Stimulated activated naive CD8-positive, alpha-beta T cell treated with anti-CD3 and anti-CD28 coated beads, Interleukin-15, Interleukin-2, amounts not matched to agents 100 U/mL and 50 U/mL, for 24 hours (primary cell): ENCODE data around the gene MSANTD3.
"Not testable (repeated sequence)": the region's sequence is repeated elsewhere in the genome, so short reads cannot be mapped to it uniquely, and the experiment has no call there.

ENCODE experiments used
- ATAC-seq: fragments of 150-1000 bp; cut with Tn5 transposase; one replicate; pipeline ENCODE4 v1.10.0; 2021
- DNase-seq: peaks from one replicate; pipeline ENCODE4 v3.0.0; 2021

Gene MSANTD3

GRCh38 chr9:100428871-100429654 is 2.1 kb downstream of the MSANTD3 start:
- DNase-seq (no peak), ATAC-seq (no peak)

- no peak for DNase-seq
- ATAC-seq: no peak
Observed at GRCh38 chr9:100430286-100430940, 3.5 kb downstream of the MSANTD3 start.

GRCh38 chr9:100431886-100432285 is 4.9 kb downstream of the MSANTD3 start:
- DNase-seq (no peak), ATAC-seq (no peak)

DNA sequence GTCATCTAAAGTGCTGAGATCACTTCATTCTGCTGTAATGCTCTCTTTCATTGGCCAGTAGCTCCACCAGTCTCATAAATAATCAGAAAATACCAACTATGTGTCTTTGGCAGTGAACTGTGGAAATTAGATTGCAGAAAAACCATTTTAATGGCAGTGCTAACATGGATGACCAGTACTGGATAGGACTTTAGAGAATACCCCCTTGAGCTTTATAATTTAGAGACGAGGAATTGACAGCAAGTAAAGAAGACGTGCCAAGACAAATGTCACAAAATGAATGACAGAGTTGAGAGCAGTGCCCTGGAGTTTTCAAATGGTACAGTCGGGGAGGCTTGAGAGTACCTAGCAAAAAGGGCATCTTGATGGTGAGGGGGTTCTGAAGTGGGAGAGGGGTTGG is 5.8 kb downstream of the MSANTD3 start:
- DNase-seq (no peak), ATAC-seq (no peak)

- no peak for DNase-seq
- ATAC-seq: no peak
Observed at GRCh38 chr9:100436571-100436970, 9.6 kb downstream of the MSANTD3 start.

GRCh38 chr9:100437860-100438805 is 11.2 kb downstream of the MSANTD3 start:
- DNase-seq (peak; percentile 74), ATAC-seq (peak; percentile 46)

- ATAC-seq: no peak
- DNase-seq: no peak
Observed at GRCh38 chr9:100440071-100440470, 13.1 kb downstream of the MSANTD3 start.

DNA sequence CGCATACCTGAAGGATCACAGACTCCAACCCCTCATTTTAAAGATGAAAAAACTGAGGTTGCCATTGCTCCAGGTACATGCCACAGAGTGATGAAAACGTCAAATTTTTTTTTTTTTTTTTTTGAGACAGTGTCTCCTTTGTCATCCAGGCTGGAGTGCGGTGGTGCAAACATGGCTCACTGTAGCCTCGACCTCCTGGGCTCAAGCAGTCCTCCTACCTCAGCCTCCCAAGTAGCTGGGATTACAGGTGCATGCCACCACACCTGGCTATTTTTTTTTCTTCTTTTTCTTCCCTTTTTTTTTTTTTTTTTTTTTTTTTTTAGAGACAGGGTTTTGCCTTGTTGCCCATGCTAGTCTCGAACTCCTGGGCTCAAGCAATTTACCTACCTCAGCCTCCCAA is 13.5 kb downstream of the MSANTD3 start:
- DNase-seq, ATAC-seq: not testable (repeated sequence)

GRCh38 chr9:100441911-100442361 is 15.0 kb downstream of the MSANTD3 start:
- ATAC-seq: no peak
- DNase-seq: no peak

- ATAC-seq (no peak), DNase-seq (no peak)
Observed at GRCh38 chr9:100443781-100444768, 17.1 kb downstream of the MSANTD3 start.

DNA sequence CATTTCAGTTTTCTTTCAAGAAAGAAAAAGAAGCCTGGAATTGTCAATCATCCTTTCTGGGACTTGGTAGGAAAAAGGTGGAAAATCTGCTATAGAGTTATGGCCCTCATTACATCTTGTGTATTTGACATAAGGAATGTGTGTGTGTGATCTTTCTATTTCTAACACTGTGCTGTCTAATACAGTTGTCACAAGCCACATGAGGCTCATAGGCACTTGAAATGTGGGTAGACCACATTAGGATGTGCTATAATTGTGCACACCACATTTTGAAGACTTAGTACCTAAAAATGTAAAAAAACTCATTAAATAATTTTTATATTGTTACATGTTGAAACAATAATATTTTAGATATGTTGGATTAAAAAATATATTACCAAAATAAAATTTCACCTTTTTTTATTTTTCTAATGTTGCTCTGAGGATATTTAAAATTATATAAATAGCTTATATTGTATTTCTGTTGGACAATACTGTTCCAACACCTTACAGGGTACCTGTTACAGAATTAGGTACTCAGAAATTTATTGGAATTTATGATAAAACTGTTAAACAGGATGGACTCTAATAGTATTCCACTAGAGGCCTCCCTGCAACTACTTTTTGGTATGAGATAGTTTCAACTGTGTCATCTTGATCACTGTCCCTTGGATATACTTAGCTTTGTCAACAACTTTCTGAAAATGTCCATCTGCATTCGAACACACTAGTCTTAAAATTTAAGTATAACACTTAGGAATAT is 18.4 kb downstream of the MSANTD3 start:
- DNase-seq (no peak), ATAC-seq (no peak)

DNA sequence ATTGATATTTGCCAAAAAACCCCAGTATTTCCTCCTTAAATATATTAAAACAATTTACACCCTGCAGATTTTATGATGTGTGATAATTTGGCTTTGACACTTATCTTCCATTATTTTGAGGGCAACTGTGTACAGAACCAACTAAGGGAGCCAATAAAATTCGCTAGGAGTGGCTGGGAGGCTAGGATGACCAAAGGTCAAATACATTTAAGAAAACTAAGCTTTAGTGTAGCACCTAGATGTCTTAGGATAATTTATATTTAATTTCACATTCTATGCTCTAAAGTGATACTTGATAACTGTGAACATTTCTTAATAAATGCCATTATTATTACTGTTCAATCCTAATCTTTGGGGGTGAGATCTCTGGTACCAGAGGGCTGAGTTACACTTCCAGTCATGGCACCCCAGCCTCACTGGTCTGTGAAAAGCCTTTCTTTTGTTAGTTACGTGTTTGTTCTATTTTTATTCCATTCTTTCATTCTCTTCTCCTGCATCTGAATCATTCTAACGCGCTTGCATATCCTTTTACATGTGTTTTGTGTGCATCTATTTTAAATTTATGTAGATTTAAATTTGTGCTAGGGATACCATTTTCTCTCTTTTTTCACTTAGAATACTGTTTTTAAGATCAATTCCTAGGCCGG is 19.1 kb downstream of the MSANTD3 start:
- DNase-seq: no peak
- ATAC-seq: no peak

DNA sequence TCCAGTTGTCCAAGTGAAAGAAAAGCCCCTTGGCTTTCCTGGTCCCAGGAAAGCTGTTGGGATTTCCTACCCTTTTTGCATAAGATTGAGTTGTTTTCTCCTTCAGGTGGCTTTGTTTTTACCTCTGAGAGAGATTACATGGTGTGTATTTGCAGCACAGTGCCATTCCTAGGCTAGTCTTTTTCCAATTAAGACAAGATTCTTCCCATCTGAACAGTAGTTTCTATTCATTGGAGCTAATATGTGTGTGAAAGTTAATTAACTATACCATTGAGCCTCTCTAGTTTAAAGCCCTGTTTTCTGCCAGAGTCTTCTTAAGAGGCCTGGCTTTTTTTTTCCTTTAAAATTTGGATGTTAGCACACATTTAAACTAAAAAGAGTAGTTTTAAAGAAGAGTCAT is 20.1 kb downstream of the MSANTD3 start:
- ATAC-seq (no peak), DNase-seq (no peak)

DNA sequence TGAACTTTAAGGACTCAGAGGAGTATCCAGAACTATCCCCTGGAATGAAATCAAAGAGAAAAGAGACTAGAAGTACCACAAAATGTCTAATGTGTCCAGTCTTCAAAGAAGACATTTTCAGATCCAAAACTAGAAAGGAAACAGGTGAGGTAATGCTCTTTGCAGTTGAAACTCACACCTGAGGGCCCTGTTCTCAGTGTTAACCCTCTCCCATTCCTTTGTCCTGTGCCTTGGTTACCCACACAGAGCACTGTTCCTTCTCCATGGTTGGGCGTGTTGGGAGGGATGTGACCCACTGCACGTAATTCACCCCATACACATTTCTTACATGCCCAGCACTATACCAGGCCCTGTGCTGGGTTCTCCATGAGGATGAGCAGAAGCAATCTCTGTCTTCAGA is 21.3 kb downstream of the MSANTD3 start:
- DNase-seq (no peak), ATAC-seq (no peak)

GRCh38 chr9:100449420-100449819 is 22.5 kb downstream of the MSANTD3 start:
- DNase-seq (no peak), ATAC-seq (peak; percentile 77)

GRCh38 chr9:100452894-100453293 is 26.0 kb downstream of the MSANTD3 start:
- no peak for ATAC-seq
- DNase-seq: no peak

DNA sequence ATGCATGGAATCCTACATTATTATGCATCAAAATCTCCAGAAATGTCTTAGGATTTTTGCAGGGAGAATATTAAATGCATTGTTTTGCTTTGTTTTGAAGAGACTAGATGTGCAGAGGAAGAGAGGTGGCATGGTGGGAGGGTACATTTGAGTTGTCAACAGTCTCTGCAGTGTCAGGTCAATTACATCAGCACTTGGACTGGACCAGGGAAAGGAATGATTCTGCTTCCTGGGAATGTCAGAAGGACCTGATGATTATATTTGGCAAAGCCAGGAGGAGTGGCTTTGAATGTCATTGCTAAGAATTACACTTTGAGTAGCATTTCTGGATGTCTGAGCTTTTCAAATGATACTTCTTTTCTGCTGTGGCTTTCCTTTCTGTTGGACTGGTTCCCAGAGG is 28.5 kb downstream of the MSANTD3 start:
- DNase-seq (no peak), ATAC-seq (no peak)

DNA sequence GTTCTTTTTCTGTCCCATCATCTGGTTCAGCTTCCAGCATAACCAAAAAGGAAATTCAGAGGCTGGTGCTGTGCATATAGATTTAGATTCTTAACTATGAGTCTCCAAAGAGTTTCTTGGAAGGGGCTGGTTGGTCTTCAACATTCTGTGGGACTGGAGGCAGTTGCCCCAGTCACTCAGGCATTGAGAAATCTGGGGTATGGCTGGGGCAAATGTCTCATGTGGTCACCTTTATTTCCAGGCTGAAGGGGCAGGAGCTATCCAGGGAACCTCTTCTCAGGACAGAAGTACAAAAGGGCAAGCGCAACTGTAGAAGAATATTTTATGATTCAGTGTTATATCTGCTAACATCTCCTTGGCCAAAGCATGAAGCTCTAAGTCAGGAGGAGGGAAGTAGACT is 30.6 kb downstream of the MSANTD3 start:
- DNase-seq (no peak), ATAC-seq (no peak)

DNA sequence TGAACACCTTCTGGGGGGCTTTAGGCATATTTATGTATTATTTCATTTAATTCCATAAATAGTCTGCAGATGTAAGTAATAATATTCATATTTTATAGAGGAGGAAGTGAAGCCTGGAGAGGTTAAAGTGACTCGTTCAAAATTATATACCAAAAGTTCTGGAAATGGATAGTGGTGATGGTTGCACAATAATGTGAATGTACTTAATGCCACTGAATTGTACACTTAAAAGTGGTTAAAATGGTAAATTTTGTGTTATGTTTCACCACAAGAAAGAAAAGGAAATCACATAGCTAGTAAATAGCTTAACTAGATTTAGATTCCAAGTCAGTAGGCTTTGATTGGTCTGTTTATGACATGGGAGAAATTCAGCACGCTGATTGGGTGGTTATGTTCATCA is 33.0 kb downstream of the MSANTD3 start:
- DNase-seq: no peak
- no peak for ATAC-seq

GRCh38 chr9:100465274-100465673 is 38.3 kb downstream of the MSANTD3 start:
- no peak for DNase-seq
- no peak for ATAC-seq
